ENCODE results near the gene C12orf75.

DNA sequence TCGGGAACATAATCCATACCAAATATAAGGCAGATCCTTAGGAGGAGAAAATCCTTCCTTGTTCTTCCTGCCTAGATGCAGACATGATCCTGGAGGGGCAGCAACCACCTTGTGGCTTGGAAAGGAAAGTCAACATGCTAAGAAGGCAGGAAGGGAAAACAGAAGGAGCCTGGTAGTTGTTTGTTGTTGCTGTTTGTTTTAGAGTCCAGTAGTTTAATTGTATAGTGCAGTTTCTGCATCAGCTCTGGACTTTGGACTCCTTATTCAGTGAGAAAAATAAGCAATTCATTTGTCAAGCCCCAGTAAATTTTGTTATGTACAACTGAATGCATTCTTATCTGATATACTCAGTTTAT, 48.8 kb upstream of the C12orf75 start:
- TF ChIP-seq SP1 (IDR thresholded peaks at IDR 0.05; ENCODE audit: low read depth, low read length) (no peak), RUNX3 (IDR thresholded peaks at IDR 0.05; ENCODE audit: low read length) (no peak), POLR2A (IDR thresholded peaks at IDR 0.05; ENCODE audit: low read depth, low read length) (no peak), EGR1 (IDR thresholded peaks at IDR 0.05; ENCODE audit: borderline replicate concordance in 1 of 2, low read depth in 2 of 2, low read length in 2 of 2) (no peak), CEBPB (IDR thresholded peaks at IDR 0.05; ENCODE audit: borderline replicate concordance in 1 of 2, low read depth in 2 of 2, low read length in 2 of 2) (no peak), MEF2A (IDR thresholded peaks at IDR 0.05; ENCODE audit: insufficient read depth, low read depth, low read length) (no peak)
- TF ChIP-seq, protein P1, sequence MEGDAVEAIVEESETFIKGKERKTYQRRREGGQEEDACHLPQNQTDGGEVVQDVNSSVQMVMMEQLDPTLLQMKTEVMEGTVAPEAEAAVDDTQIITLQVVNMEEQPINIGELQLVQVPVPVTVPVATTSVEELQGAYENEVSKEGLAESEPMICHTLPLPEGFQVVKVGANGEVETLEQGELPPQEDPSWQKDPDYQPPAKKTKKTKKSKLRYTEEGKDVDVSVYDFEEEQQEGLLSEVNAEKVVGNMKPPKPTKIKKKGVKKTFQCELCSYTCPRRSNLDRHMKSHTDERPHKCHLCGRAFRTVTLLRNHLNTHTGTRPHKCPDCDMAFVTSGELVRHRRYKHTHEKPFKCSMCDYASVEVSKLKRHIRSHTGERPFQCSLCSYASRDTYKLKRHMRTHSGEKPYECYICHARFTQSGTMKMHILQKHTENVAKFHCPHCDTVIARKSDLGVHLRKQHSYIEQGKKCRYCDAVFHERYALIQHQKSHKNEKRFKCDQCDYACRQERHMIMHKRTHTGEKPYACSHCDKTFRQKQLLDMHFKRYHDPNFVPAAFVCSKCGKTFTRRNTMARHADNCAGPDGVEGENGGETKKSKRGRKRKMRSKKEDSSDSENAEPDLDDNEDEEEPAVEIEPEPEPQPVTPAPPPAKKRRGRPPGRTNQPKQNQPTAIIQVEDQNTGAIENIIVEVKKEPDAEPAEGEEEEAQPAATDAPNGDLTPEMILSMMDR (IDR thresholded peaks at IDR 0.05 in 2 of 3, conservative IDR thresholded peaks at IDR 0.05 in 1 of 3; ENCODE audit: control insufficient read depth in 2 of 3, extremely low read depth in 1 of 3, insufficient read depth in 1 of 3, low read depth in 3 of 3, low read length in 3 of 3), result no peak
